GM03348 (cell line): ENCODE measurements around the gene ADAMTSL3.
"Not testable (repeated sequence)": the region's sequence is repeated elsewhere in the genome, so short reads cannot be mapped to it uniquely, and the experiment has no call there.

Source experiments
- DNase-seq: peaks from one replicate; pipeline ENCODE4 v3.0.0; 2012; ENCODE audit warnings: low spot score

The ADAMTSL3 gene

GRCh38 chr15:83927704-83928391 is 273.9 kb downstream of the ADAMTSL3 start:
- DNase-seq, result no peak

DNA sequence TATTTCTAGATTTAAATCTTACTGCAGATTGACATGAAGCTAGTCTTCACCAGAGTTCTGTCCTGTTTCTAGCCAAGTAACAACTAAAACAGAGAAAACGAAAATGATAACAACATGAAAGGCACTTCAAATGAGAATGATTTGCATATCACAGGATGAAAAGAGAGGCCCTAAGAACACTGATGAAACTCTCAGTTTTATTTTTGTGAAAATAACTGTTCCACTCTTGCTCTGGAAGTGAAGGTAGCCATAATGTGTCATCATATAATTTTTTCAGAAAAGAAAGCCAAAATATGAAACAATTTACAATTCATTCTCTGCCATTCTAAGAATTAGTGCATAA is 274.4 kb downstream of the ADAMTSL3 start:
- no peak for DNase-seq

- DNase-seq, result no peak
Measured at GRCh38 chr15:83928878-83929418, 275.0 kb downstream of the ADAMTSL3 start.

GRCh38 chr15:83929619-83930018 is 275.7 kb downstream of the ADAMTSL3 start:
- DNase-seq, result no peak

DNA sequence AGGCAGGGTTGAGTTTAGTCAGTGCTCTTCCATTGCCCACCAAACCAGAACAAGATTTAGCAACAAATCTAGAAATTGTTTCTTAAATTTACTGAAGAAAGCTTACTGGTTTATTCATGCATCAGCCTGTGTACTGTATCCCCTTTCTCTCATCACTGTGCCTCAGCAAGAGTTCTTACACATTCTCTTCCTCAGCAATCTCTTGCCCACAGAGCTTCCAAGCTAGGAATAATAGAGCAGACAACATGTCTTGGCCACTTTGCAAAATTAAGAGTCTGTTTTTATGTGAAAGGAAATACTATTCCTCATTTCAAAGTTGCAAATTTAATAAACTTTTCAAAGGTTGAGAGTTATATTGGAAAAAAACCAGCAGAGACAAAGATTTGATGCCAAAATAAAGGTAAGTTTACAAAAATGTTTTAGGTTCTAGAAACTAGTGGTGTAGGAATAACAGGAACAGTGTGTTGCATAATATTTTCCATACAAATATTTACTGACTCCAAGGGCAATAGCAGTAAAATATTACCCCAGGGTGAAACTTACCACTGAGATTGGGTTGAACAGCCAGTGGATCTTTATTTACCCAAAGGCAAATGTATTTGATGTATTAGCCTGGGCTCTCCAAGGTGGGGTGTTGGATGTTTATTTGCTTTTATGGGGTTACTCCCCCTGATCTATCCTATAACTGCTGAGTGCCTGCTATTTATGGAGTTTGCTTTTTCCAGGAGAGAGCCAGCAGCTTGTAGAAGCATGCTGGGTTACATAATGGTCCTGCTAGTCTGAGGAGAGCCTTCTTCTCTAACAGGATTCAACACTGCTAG is 276.7 kb downstream of the ADAMTSL3 start:
- no peak for DNase-seq

GRCh38 chr15:83935774-83936173 is 281.9 kb downstream of the ADAMTSL3 start:
- no peak for DNase-seq

DNA sequence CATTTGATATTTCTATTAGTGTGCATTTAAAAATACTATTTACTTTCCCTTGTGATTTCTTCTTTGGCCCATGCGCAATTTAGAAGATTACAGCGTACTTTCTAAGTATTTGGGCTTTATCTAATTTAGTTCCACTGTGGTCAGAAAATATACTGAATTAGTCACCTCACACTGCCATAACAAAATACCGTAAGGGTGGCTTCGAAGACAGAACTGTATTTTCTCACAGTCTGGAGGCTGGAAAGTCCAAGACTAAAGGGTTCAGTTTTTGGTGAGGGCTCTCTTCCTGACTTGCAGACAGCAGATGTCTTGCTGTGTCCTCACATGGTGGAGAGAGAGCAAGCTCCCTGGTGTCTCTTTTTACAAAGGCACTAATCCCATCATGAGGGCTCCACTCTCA is 286.2 kb downstream of the ADAMTSL3 start:
- DNase-seq, result no peak

DNA sequence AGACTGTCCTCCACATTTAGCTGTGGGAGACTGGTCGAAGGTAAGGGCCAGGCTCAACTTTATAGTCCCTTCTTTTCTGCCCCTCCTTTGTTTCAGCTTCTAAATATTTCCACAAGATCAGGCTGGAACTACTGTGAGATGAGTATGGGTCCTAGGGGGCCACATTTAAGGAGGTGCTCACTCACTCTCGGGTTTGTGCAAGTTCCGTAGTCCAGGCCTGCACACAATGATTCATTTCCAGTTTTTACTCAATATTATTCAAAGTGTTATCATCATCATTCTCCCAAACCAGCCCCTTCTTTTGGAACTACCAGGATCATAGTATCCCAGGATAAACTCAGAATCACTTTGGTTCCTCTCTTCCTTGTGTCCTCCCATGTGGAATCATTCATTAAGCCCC is 289.1 kb downstream of the ADAMTSL3 start:
- DNase-seq, result no peak

GRCh38 chr15:83943849-83944404 is 290.0 kb downstream of the ADAMTSL3 start:
- DNase-seq, result no peak

- DNase-seq, result no peak
Measured at GRCh38 chr15:83947156-83947555, 293.2 kb downstream of the ADAMTSL3 start.

- no peak for DNase-seq
Measured at GRCh38 chr15:83954506-83954905, 300.6 kb downstream of the ADAMTSL3 start.

DNA sequence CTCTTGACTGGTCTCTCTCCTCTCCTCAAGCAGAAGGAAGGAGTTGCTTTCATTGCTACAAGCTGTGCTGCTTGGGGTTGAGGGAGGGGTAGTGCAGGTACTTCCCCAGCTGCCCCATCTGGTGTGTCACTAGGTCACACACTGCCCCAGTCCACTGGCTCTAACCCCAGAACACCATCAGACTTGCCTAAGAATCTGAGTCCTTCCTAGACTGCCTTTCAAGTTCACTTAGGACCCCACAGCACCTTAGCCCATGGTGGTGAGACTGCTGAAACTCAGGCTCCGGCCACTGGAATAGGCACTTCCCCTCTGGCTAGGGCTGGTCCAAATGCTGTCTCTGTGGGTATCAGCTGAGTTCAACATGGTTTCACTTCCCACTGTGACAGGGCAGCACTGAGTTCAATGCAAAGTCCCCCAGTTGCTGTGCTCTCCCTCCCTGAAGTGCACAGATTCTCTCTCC is 301.9 kb downstream of the ADAMTSL3 start:
- DNase-seq, result no peak

GRCh38 chr15:83956887-83957286 is 303.0 kb downstream of the ADAMTSL3 start:
- DNase-seq, result no peak

DNA sequence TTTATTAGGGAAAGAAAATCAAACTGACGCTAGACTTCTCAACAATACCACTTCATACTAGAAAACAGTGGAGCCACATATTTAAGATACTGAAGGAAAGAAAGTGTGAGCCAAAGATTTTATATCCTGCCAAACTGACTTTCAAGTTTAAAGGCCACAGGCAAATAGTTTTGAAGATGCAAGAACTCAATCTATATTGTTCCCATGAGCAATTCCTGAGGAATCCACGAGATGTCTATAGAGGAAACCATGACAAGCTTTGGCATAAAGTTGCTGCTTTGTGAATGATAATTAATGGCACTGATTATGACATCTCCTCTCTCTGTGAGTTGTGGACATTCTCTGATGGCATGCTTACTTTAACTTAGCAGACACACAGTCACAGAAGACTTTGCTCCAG is 305.6 kb downstream of the ADAMTSL3 start:
- DNase-seq, result no peak

DNA sequence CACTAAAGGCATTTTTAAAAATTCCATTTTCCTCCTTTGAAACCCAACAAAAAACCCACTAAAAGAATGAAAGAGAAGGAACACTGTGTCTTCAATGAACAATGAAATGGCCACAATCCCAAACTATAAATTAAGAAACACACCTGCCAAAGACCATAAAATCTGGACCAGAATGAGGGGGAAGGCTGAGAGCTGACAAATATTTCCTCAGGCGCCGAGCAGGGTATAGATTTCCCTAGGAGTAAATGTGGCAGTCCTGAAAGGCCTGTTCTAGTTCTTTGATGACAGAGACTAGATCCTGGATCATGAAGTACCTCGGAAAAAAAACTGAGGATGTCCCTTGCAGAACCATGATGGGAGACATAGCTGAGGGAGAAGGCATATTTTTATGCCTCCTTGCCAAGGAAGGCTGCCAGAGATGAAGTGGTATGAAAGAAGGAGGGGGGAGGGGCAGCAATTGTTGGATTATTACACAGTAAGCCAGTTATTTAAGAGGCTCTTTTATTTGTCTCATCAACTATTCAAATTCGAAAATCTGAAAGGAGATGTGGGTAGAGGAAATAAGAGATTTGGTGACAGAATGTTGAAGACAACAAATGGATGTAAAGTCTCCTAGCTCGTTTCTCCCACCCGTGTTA is 306.4 kb downstream of the ADAMTSL3 start:
- no peak for DNase-seq

GRCh38 chr15:83961311-83961710 is 307.4 kb downstream of the ADAMTSL3 start:
- DNase-seq, result no peak

DNA sequence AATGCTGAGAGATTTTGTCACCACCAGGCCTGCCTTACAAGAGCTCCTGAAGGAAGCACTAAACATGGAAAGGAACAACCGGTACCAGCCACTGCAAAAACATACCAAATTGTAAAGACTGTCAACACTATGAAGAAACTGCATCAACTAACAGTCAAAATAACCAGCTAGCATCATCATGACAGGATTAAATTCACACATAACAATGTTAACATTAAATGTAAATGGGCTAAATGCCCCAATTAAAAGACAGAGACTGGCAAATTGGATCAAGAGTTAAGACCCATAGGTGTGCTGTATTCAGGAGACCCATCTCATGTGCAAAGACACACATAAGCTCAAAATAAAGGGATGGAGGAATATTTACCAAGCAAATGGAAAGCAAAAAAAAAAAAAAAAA is 311.0 kb downstream of the ADAMTSL3 start:
- not testable (repeated sequence) for DNase-seq

- no peak for DNase-seq
Measured at GRCh38 chr15:83970295-83970890, 316.5 kb downstream of the ADAMTSL3 start.

- DNase-seq, result peak; percentile 22
Measured at GRCh38 chr15:83971992-83972391, 318.1 kb downstream of the ADAMTSL3 start.

DNA sequence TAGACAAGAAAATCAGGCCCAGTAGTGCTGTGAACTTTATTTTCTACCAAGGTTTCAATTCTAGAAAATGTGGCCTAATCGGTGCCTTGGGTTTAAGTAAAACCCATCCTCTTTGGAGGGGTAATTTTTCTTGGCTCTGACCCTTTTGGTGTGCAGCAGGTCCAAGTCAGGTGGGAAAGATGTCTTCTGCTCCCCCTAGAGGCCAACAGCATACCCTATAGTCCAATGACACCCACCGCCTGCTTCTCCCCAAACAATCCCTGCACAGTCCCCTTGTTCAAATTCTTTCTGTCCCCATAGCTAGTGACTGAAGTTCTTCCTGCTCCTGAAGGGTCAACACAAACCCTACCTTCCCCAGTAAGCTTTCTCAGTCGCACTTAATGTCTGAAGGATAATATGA is 319.9 kb downstream of the ADAMTSL3 start:
- DNase-seq, result no peak

GRCh38 chr15:83977992-83978391 is 324.1 kb downstream of the ADAMTSL3 start:
- no peak for DNase-seq

- no peak for DNase-seq
Measured at GRCh38 chr15:83978588-83978987, 324.7 kb downstream of the ADAMTSL3 start.
